H7 (cell line): Measurements from ENCODE around the gene GABRA5. TPM values are rescaled to one million over a fixed set of nuclear protein-coding genes. Genes with fewer than 3 reads are reported as not detected.

Experiments used
- DNase-seq: peaks from one replicate; pipeline ENCODE4 v3.0.0; 2012
- H3K27me3 ChIP-seq: 2 replicates; pipeline ENCODE4 v1.6.0; 2011; ENCODE audit warnings: mild to moderate bottlenecking, low read length; ENCODE audit not compliant: control insufficient read depth, insufficient read depth
- H3K36me3 ChIP-seq: replicated peaks from 2 replicates; pipeline ENCODE4 v1.5.1; 2011; ENCODE audit warnings: low read length; ENCODE audit not compliant: control insufficient read depth, insufficient read depth
- H3K4me3 ChIP-seq: 2 replicates; pipeline ENCODE4 v1.5.1; 2011; ENCODE audit warnings: low read depth, mild to moderate bottlenecking, control low read depth, low read length, moderate library complexity; ENCODE audit not compliant: insufficient read depth
- total RNA-seq: library from RNA; depleted of rRNA; stranded (reverse); fragments of >200 nt; shearing (Covaris generic); gene quantifications from 2 replicates; pipeline ENCODE4 v1.2.3, GENCODE V29; 2014; rRNA removed

The GABRA5 gene
- total RNA-seq, 1 experiment from 2014 or later, result 18.6 TPM

DNA sequence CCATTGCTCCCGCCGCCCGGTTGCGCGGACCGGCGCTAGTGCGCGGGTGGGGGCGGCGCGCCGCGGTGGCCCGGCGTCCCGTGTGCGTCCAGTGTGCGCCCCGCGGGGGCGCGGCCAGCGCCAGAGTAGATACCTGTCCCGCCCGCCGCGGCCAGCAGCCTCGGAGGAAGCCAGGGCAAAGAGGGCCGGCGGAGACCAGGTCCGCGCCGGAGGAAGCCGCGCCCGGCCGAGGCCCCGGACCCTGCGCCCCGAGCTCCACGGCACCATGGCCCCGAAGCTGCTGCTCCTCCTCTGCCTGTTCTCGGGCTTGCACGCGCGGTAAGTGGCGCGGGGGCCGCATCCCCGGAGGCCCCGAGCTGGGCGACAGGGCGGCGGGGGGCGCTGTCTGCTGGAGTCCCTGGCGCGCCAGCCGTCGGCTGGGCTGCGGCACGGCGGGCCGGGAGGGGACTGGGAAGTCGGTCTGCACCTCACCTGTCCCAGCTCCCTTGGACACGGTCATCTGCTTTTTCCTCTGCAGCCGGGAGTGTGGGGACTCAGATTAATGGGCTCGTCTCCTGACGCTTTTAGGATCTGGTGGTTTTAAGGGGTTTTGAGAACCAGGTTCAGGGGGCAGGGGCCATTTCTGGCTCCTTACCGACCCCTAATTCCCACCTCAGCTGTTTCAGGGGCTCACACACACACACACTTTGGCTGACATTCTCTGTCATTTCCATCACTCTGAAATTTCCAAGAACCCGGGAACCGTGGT, 104.6 kb downstream of the GABRA5 start:
- peak; percentile 76 for DNase-seq
- Histone ChIP-seq H3K27me3 (peaks cover 48% of the 10 kb centered on the region), H3K36me3 (no peaks in the 10 kb centered on the region), H3K4me3 (peak overlapping the region; percentile 51)

DNA sequence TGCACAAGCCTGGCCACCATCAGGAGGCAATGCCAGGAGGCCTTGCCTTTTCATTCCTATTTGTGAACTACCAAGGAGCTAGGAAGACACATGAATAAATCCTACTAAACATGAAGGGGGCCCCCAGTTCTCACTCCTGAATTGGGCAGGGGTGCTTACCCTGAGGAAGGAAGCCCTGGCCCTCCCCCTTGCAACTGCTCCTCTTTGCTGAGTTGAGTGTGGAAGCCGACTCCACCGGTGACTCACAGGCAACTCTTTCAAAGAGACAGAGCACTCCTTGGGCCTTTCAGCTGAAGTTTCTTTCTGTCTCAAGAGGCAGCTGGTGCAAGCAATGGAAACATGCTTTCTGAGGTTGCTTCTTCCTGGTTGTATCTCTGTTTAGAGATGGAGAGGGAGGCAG, 105.8 kb downstream of the GABRA5 start:
- H3K4me3 ChIP-seq, result no peak overlapping the region
- no peaks in the 10 kb centered on the region for H3K36me3 ChIP-seq
- peaks cover 42% of the 10 kb centered on the region for H3K27me3 ChIP-seq
- DNase-seq, result no peak

DNA sequence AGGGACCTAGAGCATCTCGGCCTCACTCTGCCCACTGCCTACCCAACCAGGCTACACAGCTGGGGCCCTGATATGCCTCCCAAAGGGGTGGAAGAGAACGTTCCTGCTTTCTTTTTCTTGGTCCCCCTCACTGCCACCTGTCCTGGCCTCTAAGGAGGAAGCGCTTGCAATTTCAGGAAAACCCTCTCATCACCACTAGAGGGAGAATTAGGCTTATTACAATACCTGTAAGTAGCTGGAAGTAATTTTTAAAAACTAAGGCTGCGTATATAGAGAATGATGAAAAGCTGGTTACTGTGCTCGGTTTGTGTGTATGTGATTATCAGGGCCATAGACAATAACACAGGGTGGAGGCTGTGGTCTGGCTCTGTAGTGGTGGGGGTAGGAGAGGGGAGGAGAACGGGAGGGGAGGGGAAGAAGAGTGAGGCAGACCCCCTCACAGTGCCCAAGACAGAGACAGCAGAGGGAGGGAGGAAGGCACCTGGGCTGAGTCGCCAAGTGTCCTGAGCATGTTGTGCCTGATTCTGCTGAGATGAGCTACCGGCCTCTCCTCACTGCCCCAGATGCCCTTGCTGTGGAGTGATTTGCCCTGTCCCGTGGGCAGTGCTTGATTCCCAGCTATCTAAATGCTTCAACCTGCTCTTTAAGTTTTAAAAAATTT, 107.4 kb downstream of the GABRA5 start:
- DNase-seq, result peak; percentile 60
- H3K4me3 ChIP-seq, result no peak overlapping the region
- no peaks in the 10 kb centered on the region for H3K36me3 ChIP-seq
- H3K27me3 ChIP-seq, result peaks cover 36% of the 10 kb centered on the region

DNA sequence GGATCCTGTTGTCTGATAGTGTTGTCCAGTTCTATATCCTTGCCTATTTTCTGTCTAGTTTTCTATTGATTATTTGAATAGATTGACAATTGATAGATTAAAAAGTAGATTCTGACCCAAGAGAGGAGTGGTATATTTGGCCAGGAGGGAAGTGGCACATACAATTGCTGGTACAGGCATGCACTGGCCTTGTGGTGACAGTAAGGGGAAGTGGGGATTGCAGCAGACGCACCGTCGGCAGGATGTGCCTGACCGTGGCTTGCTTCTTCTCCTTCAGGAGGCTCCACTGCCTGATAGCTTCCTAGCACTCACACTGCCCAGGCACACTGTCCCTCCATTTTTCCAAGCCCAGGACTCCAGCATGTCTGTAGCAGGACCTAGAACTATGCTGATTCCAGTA, 114.6 kb downstream of the GABRA5 start:
- Histone ChIP-seq H3K27me3 (no peaks in the 10 kb centered on the region), H3K4me3 (no peak overlapping the region), H3K36me3 (no peaks in the 10 kb centered on the region)
- DNase-seq, result no peak

DNA sequence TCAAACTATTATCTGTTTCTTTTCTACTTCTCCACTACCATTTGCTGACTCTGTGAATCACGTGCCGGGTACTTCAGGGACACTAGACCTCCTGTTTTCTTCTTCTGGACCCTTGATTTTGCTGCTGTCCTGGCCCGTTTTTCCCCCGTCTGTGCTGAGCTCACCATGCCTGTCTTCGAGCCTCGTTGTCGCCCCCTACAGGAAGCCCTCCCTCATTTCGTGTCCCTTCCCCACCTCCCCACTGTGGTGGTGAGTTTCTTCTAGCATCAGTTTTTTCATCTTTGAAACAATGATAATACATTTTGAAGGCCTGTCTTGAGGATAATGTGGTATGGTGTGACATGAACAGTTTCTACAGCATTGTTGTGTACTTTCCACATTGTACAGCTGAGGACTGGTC, 117.0 kb downstream of the GABRA5 start:
- Histone ChIP-seq H3K4me3 (no peak overlapping the region), H3K36me3 (no peaks in the 10 kb centered on the region), H3K27me3 (no peaks in the 10 kb centered on the region)
- DNase-seq, result peak; percentile 69

DNA sequence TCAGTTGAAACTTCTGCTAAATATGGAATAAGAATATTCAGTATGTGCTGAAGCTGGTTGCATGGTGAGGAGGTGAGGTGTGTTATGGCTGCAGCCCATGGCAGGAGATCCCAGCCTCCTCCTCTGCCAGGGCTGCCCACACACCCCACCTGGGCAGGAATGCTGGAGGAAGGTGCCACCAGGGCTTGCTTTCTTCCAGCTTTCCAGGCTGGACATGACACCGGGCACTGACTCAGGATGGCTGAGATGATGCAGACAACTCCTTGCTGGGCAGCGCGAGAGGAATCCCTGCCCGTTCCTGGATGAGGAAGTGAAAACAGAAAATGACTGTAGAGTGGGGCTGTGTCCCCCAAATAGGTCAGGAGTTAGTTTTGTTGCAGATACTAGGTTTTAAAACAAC, 118.2 kb downstream of the GABRA5 start:
- Histone ChIP-seq H3K4me3 (no peak overlapping the region), H3K36me3 (no peaks in the 10 kb centered on the region), H3K27me3 (no peaks in the 10 kb centered on the region)
- DNase-seq, result no peak

DNA sequence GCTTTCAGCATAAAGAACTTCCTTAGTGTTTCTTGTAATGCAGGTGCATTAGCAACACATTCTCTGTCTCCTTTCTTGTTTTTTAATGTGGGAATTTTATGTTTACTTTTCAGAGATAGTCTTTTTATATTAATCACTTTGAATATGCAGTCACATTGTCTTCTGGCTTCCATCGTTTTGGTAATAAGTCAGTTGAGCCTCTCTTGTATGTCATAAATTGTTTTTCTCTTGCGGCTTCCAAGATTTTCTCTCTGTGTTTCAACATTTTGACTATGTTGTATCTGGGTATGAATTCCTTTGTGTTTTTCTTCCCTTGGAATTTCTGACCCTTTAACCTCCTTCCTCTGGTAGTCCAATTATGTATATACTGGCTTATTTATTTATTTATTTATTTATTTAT, 129.4 kb downstream of the GABRA5 start:
- Histone ChIP-seq H3K27me3 (no peaks in the 10 kb centered on the region), H3K4me3 (no peak overlapping the region), H3K36me3 (no peaks in the 10 kb centered on the region)
- DNase-seq, result no peak

Other genes with a start within 250 kb of the GABRA5 start
- 89.0 and 94.5 TPM in 2 replicates for gene GABRB3, start 94.0 kb upstream of the GABRA5 start, total RNA-seq
- 0.42 and 1.2 TPM in 2 replicates for gene GABRG3, start 104.1 kb downstream of the GABRA5 start, total RNA-seq